Activated B cell treated with CpG ODN at 0.5 μM for 24 hours (primary cell): ENCODE data around the gene THSD4. TPM values are rescaled to one million over a fixed set of nuclear protein-coding genes. Genes with fewer than 3 reads are reported as not detected.

Experiments
- ATAC-seq: fragments of 200-7000 bp; cut with Tn5 transposase; one replicate; pipeline ENCODE4 v1.10.0; 2021; ENCODE audit warnings: low read depth, mild to moderate bottlenecking, moderate library complexity
- CTCF ChIA-PET: fragments of 350-600 bp; sonication (Branson Sonifier 250); formaldehyde crosslinking; loops from one replicate; lab custom pipeline; 2021; ENCODE audit warnings: antibody characterized with exemption; lab: Charles Lee
- POLR2A ChIA-PET: fragments of 350-600 bp; sonication (Branson Sonifier 250); formaldehyde crosslinking; loops from one replicate; lab custom pipeline; 2021; ENCODE audit warnings: antibody characterized with exemption; lab: Charles Lee
- DNase-seq: peaks from one replicate; pipeline ENCODE4 v3.0.0; 2022
- H3K27ac Mint-ChIP-seq: one replicate; pipeline ENCODE4 v1.8.0; 2020; ENCODE audit warnings: mixed read lengths
- H3K27me3 Mint-ChIP-seq: one replicate; pipeline ENCODE4 v1.8.0; 2021; ENCODE audit warnings: mixed read lengths
- H3K36me3 Mint-ChIP-seq: one replicate; pipeline ENCODE4 v1.8.0; 2021; ENCODE audit warnings: low read depth, mixed read lengths
- H3K4me1 Mint-ChIP-seq: one replicate; pipeline ENCODE4 v1.8.0; 2021; ENCODE audit warnings: mixed read lengths
- H3K4me3 Mint-ChIP-seq: one replicate; pipeline ENCODE4 v1.8.0; 2020; ENCODE audit warnings: mild to moderate bottlenecking, mixed read lengths
- H3K9me3 Mint-ChIP-seq: one replicate; pipeline ENCODE4 v1.8.0; 2020; ENCODE audit warnings: mixed read lengths
- intact Hi-C: fragments of 100-400 bp; cut with micrococcal nuclease; formaldehyde crosslinking; loops from one replicate; pipeline ENCODE4 v1.15.1; 2024
- total RNA-seq: library from RNA; stranded (reverse); gene quantifications from 2 replicates; pipeline ENCODE4 v1.2.3, GENCODE V29; 2022
- TF ChIP-seq, protein P1 (sequence below): fragments of 200-600 bp; IDR thresholded peaks from one replicate; pipeline ENCODE4 v1.8.0; 2022; ENCODE audit warnings: antibody characterized with exemption, mild to moderate bottlenecking

The THSD4 gene
- total RNA-seq, 1 donor from 2014 or later = not detected

DNA sequence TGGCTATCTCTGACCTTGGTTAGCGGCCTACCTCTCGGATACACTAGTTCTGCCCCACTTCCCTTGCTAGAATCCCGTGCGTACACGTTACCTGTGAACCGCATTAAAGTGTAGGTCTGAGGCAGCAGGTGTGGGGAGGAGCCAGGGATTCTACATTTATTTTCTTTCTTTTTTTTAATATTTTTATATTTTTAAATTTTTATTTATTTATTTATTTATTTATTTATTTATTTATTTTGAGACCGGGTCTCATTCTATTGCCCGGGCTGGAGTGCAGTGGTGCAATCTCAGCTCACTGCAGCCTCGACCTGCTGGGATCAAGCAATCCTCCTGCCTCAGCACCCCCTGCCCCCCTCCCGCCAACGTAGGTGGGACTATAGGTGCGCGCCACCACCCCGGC lies 634.2 kb downstream of the THSD4 start:
- no peaks in the 10 kb centered on the region for H3K9me3 Mint-ChIP-seq
- ATAC-seq = no peak

DNA sequence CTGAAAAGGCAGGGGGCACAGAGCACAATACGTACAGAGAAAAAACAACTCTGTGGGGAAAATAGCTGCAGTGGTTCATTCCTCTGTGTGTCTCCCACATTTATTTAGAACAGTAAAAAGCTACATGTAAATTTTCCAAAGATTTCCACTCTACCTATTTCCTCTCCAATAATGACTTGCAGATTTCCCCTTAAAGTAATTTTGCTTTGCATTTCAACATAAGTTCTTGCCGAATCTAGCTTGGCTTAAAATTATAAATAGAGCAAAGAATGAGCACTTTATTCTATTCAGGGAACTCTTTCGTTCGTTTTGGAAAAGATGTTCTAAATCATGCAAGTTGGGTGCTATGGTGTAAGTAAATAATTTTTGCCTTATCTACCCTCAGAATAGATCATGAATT lies 636.9 kb downstream of the THSD4 start:
- Mint-ChIP-seq H3K4me1 (no peaks in the 10 kb centered on the region), H3K36me3 (no peaks in the 10 kb centered on the region), H3K9me3 (peaks cover 3% of the 10 kb centered on the region), H3K27ac (no peak overlapping the region), H3K27me3 (peaks cover 17% of the 10 kb centered on the region), H3K4me3 (no peak overlapping the region)
- DNase-seq (no peak), ATAC-seq (no peak)
- TF ChIP-seq, protein P1, sequence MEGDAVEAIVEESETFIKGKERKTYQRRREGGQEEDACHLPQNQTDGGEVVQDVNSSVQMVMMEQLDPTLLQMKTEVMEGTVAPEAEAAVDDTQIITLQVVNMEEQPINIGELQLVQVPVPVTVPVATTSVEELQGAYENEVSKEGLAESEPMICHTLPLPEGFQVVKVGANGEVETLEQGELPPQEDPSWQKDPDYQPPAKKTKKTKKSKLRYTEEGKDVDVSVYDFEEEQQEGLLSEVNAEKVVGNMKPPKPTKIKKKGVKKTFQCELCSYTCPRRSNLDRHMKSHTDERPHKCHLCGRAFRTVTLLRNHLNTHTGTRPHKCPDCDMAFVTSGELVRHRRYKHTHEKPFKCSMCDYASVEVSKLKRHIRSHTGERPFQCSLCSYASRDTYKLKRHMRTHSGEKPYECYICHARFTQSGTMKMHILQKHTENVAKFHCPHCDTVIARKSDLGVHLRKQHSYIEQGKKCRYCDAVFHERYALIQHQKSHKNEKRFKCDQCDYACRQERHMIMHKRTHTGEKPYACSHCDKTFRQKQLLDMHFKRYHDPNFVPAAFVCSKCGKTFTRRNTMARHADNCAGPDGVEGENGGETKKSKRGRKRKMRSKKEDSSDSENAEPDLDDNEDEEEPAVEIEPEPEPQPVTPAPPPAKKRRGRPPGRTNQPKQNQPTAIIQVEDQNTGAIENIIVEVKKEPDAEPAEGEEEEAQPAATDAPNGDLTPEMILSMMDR = no peak
- ChIA-PET POLR2A (no interaction called here), CTCF (interaction anchor here (1.2 to 2.7 kb wide), 3 partner anchors 8 to 404 kb away, joined by 3 to 12 read pairs (median 5); no protein-coding TSS in a partner anchor)
- intact Hi-C loops = no loop called here

More for the DNA sequence above, 634.2 kb downstream of the THSD4 start:
- TF ChIP-seq, protein P1 = no peak
- H3K27me3 Mint-ChIP-seq = peaks cover 15% of the 10 kb centered on the region
- no peak overlapping the region for H3K27ac Mint-ChIP-seq
- intact Hi-C loops = no loop called here
- POLR2A ChIA-PET = no interaction called here
- H3K4me3 Mint-ChIP-seq = no peak overlapping the region
- DNase-seq = no peak
- CTCF ChIA-PET = no interaction called here
- no peaks in the 10 kb centered on the region for H3K36me3 Mint-ChIP-seq
- H3K4me1 Mint-ChIP-seq = no peaks in the 10 kb centered on the region

DNA sequence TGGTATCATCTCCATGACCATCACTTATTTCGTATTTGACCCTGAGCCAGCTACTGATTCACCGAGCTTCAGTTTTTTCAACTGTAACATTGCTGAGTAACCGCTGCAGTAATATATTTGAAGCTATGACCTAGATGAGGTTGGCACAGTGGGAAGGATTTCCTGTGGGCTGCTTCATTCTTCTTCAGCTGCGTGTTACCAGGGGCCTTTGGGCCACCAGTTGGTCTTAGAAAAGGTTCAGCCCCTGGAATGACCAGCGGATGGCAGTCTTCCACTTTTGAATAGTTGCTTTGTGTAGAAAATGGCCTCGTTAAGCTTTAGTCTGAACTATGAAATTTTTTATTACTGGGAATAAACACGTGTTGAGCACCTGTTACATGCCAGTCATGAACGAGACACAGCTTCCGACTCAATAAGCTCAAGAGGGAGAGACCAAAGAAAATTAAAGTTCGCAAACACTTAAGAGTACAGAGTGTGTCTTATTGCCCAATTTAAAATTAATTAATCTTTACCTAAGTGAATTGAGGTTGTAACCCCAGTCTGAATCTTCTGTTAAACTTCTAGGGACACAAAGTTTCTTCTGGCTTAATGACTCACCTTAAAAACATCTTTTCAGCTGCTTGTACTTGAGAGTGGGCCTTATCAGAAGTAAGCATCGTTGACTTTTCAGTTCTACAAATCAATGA lies 637.5 kb downstream of the THSD4 start:
- ATAC-seq (no peak), DNase-seq (no peak)
- POLR2A ChIA-PET = no interaction called here
- Mint-ChIP-seq H3K27ac (no peak overlapping the region), H3K4me3 (no peak overlapping the region), H3K36me3 (no peaks in the 10 kb centered on the region), H3K4me1 (no peaks in the 10 kb centered on the region), H3K9me3 (peaks cover 3% of the 10 kb centered on the region), H3K27me3 (peaks cover 17% of the 10 kb centered on the region)
- intact Hi-C loops = no loop called here
- TF ChIP-seq, protein P1 = no peak
- CTCF ChIA-PET = interaction anchor here (1.2 to 2.7 kb wide), 3 partner anchors 9 to 403 kb away, joined by 3 to 12 read pairs (median 5); no protein-coding TSS in a partner anchor

DNA sequence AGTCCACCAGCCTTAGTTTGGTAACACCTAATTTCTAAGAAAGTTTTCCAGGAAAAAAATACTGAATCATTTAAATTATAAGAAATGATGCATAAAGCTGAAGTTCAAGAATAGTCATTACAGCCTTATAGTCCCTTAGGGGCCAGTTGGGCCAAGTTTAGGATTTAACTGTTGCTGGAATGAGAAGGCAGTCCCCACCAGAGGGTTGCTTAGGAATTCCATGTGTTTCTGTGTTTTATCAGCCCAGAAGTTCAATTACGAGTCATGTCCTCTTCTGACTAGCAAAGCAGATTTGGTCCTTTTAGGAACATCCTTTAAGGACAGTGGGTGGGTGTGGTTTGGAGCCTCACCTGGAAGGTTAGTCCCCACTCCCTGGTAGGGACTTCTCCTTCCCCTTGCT lies 638.1 kb downstream of the THSD4 start:
- Mint-ChIP-seq H3K27me3 (peaks cover 16% of the 10 kb centered on the region), H3K27ac (no peak overlapping the region), H3K4me3 (no peak overlapping the region), H3K36me3 (no peaks in the 10 kb centered on the region), H3K9me3 (peaks cover 3% of the 10 kb centered on the region), H3K4me1 (no peaks in the 10 kb centered on the region)
- ATAC-seq (no peak), DNase-seq (no peak)
- intact Hi-C loops = no loop called here
- TF ChIP-seq, protein P1 = no peak
- ChIA-PET POLR2A (no interaction called here), CTCF (interaction anchor here (1.2 to 1.7 kb wide), 2 partner anchors 9 to 25 kb away, joined by 3 to 5 read pairs; no protein-coding TSS in a partner anchor)

DNA sequence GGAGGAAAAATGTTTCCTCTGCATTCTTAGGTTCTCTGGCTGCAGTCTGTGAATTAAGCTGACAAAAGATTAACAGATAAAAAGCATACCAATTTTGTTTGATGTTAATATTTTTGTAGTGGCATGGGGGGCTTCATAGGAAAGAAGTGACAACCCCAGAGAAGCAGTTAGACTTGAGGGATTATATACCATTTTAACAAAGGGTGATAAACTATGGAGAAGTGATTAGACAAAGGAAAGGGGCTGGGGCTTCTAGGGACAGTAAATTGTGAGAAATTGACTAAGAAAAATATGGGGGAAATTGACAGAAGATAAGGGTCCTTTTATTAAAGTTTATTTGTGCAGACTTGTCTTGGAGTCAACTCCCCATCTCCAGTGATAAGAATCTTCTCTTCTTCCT lies 639.4 kb downstream of the THSD4 start:
- Mint-ChIP-seq H3K4me1 (no peaks in the 10 kb centered on the region), H3K4me3 (no peak overlapping the region), H3K9me3 (peaks cover 3% of the 10 kb centered on the region), H3K27ac (no peak overlapping the region), H3K36me3 (no peaks in the 10 kb centered on the region), H3K27me3 (peaks cover 16% of the 10 kb centered on the region)
- ATAC-seq (no peak), DNase-seq (no peak)
- POLR2A ChIA-PET = no interaction called here
- TF ChIP-seq, protein P1 = no peak
- intact Hi-C loops = no loop called here
- CTCF ChIA-PET = no interaction called here
